ENCODE measurements around the gene ZYX. TPM values are rescaled to one million over a fixed set of nuclear protein-coding genes. Genes with fewer than 3 reads are reported as not detected.

ZYX gene
- total RNA-seq, 1 experiment from 2014 or later, result 179 TPM

- no peak overlapping the region for H3K4me3 Mint-ChIP-seq
- no peaks in the 10 kb centered on the region for H3K9me3 Mint-ChIP-seq
- peak overlapping the region; percentile 82 for H3K27ac Mint-ChIP-seq
- ChIA-PET CTCF (interaction anchor here (1.2 to 4.4 kb wide), 4 partner anchors 11 to 68 kb away, joined by 3 to 48 read pairs (median 13); partner anchors contain the start of gene EPHA1), POLR2A (interaction anchor here (0.6 to 7.2 kb wide), 5 partner anchors 8 to 55 kb away, joined by 3 to 62 read pairs (median 4); partner anchors contain the start of gene EPHA1)
- no peak for DNase-seq (ENCODE audit: low spot score)
- TF ChIP-seq ZNF416 (CRISPR knock-in tag; IDR thresholded peaks at IDR 0.05) (0 out of 2 replicates have a peak, but pooled peaks have one; percentile 44), NFATC4 (CRISPR knock-in tag; IDR thresholded peaks at IDR 0.05) (peak; percentile 14; the same call in 1 of the 2 replicates), CBFB (CRISPR knock-in tag; IDR thresholded peaks at IDR 0.05; ENCODE audit: low read depth) (no peak), ATF1 (CRISPR knock-in tag; IDR thresholded peaks at IDR 0.05) (no peak), TP53 (CRISPR knock-in tag; IDR thresholded peaks at IDR 0.05) (no peak), ZNF263 (CRISPR knock-in tag; IDR thresholded peaks at IDR 0.05; ENCODE audit: low read depth) (no peak), NFYB (CRISPR knock-in tag; conservative IDR thresholded peaks at IDR 0.05; ENCODE audit: low read depth) (no peak), PRRX2 (CRISPR knock-in tag; IDR thresholded peaks at IDR 0.05) (no peak), ZNF121 (CRISPR knock-in tag; IDR thresholded peaks at IDR 0.05) (no peak), AR (CRISPR knock-in tag; IDR thresholded peaks at IDR 0.05) (peak; percentile 63; the same call in 1 of the 2 replicates), RELA (CRISPR knock-in tag; IDR thresholded peaks at IDR 0.05; ENCODE audit: borderline replicate concordance) (no peak), MXD4 (CRISPR knock-in tag; IDR thresholded peaks at IDR 0.05; ENCODE audit: borderline replicate concordance) (no peak), CREB1 (CRISPR knock-in tag; IDR thresholded peaks at IDR 0.05) (0 out of 2 replicates have a peak, but pooled peaks have one; percentile 48)
- TF ChIP-seq, protein P1, sequence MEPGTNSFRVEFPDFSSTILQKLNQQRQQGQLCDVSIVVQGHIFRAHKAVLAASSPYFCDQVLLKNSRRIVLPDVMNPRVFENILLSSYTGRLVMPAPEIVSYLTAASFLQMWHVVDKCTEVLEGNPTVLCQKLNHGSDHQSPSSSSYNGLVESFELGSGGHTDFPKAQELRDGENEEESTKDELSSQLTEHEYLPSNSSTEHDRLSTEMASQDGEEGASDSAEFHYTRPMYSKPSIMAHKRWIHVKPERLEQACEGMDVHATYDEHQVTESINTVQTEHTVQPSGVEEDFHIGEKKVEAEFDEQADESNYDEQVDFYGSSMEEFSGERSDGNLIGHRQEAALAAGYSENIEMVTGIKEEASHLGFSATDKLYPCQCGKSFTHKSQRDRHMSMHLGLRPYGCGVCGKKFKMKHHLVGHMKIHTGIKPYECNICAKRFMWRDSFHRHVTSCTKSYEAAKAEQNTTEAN (CRISPR knock-in tag; IDR thresholded peaks at IDR 0.05), result no peak
- ATAC-seq, result no peak
- H3K36me3 Mint-ChIP-seq, result peaks cover 60% of the 10 kb centered on the region
- peaks cover 9% of the 10 kb centered on the region for H3K4me1 Mint-ChIP-seq
- H3K27me3 Mint-ChIP-seq (ENCODE audit: low read depth), result no peaks in the 10 kb centered on the region
These were observed 9.1 kb downstream of the ZYX start for GRCh38 chr7:143390104-143390772.

- ChIA-PET CTCF (interaction anchor here (0.7 to 4.4 kb wide), 5 partner anchors 11 to 69 kb away, joined by 3 to 48 read pairs (median 3); partner anchors contain the start of gene EPHA1), POLR2A (interaction anchor here (0.6 to 7.2 kb wide), 4 partner anchors 9 to 24 kb away, joined by 3 to 62 read pairs (median 7); partner anchors contain the start of gene EPHA1)
- Mint-ChIP-seq H3K4me1 (peaks cover 9% of the 10 kb centered on the region), H3K4me3 (no peak overlapping the region), H3K27me3 (ENCODE audit: low read depth) (no peaks in the 10 kb centered on the region), H3K27ac (no peak overlapping the region), H3K36me3 (peaks cover 66% of the 10 kb centered on the region), H3K9me3 (no peaks in the 10 kb centered on the region)
- DNase-seq (ENCODE audit: low spot score), result no peak
- 0 out of 2 replicates have a peak, but pooled peaks have one; percentile 4 for TF ChIP-seq NFATC4 (CRISPR knock-in tag; IDR thresholded peaks at IDR 0.05)
- no peak for TF ChIP-seq NR1H2 (CRISPR knock-in tag; IDR thresholded peaks at IDR 0.05)
- no peak for ATAC-seq
These were observed 9.7 kb downstream of the ZYX start for GRCh38 chr7:143390773-143391317.

GRCh38 chr7:143391462-143392404 lies 10.6 kb downstream of the ZYX start:
- Mint-ChIP-seq H3K27me3 (ENCODE audit: low read depth) (no peaks in the 10 kb centered on the region), H3K4me1 (peaks cover 9% of the 10 kb centered on the region), H3K9me3 (no peaks in the 10 kb centered on the region), H3K36me3 (peaks cover 75% of the 10 kb centered on the region), H3K4me3 (no peak overlapping the region), H3K27ac (peak overlapping the region; percentile 57; the same call in 1 of the 2 replicates)
- POLR2A ChIA-PET, result interaction anchor here (0.5 to 7.2 kb wide), 3 partner anchors 10 to 24 kb away, joined by 3 to 62 read pairs (median 5); partner anchors contain the start of gene EPHA1
- DNase-seq (ENCODE audit: low spot score) (no peak), ATAC-seq (no peak)
- no peak for TF ChIP-seq ZNF317 (CRISPR knock-in tag; IDR thresholded peaks at IDR 0.05; ENCODE audit: borderline replicate concordance, low read depth)
- no peak for TF ChIP-seq ZNF423 (CRISPR knock-in tag; IDR thresholded peaks at IDR 0.05)
- no peak for TF ChIP-seq SMAD3 (CRISPR knock-in tag; IDR thresholded peaks at IDR 0.05; ENCODE audit: borderline replicate concordance)
- TF ChIP-seq ZNF281 (CRISPR knock-in tag; IDR thresholded peaks at IDR 0.05), result no peak
- TF ChIP-seq, protein P2, sequence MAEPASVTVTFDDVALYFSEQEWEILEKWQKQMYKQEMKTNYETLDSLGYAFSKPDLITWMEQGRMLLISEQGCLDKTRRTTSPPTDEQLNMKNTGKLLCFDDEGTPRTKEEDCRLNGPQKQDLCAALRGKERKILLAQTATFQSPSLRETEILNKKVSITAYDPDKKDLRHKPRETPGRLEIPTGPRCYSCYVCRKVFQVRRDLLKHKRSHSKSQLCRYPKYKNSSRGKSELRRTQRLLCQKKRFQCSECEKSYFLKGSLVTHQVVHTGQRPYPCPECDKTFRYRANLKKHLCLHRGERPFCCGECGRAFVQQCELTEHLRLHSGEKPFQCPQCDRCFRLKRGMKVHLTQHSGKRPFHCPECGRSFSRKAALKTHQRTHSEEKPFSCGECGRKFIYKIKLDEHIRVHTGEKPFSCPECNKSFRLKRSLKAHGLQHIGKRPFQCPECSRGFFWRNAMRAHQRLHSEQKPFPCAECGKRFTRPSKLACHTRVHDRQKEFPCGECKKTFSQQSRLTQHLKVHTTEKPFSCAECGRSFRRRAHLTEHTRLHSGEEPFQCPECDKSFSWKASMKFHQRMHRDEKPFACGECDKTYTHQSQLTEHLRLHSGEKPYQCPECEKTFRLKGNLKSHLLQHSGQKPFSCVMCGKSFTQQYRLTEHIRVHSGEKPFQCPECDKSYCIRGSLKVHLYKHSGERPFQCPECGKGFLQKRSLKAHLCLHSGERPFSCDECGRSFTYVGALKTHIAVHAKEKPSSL (CRISPR knock-in tag; conservative IDR thresholded peaks at IDR 0.05), result no peak
- CTCF ChIA-PET, result interaction anchor here (0.5 to 4.4 kb wide), 5 partner anchors 12 to 510 kb away, joined by 3 to 48 read pairs (median 3); partner anchors contain the start of gene EPHA1

All from WTC11 (cell line).